ENCODE results near the gene RAC3.

Gene RAC3

DNA sequence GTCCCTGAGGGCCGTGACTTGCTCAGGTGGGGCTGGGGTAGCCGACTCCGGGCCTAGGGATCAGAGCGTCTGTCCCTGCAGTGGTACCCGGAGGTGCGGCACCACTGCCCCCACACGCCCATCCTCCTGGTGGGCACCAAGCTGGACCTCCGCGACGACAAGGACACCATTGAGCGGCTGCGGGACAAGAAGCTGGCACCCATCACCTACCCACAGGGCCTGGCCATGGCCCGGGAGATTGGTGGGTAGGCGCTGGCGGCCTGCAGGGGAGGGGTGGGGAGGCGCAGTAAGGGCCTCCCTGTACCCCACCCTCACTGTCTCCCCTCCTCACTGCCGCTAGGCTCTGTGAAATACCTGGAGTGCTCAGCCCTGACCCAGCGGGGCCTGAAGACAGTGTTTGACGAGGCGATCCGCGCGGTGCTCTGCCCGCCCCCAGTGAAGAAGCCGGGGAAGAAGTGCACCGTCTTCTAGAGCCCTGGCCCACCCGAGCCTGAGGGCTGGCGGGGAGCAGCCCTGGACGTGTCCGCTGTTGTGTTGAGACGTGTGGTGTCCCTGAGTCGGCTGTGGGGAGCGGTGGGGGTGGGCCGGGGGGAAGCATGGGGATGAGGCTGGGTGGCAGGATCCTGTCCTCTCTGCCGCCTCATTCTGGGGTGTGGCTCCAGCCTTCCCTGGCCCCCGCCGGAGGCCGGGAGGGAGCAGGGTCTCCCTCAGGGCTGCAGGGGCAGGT lies 2.0 kb downstream of the RAC3 start:
- TF ChIP-seq, protein P1, sequence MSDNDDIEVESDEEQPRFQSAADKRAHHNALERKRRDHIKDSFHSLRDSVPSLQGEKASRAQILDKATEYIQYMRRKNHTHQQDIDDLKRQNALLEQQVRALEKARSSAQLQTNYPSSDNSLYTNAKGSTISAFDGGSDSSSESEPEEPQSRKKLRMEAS (IDR thresholded peaks at IDR 0.05) = no peak
- TF ChIP-seq YY1 (IDR thresholded peaks at IDR 0.05; ENCODE audit: low read depth) (no peak), EGR1 (IDR thresholded peaks at IDR 0.05) (no peak), TAF1 (IDR thresholded peaks at IDR 0.05; ENCODE audit: low read depth) (no peak), FOXM1 (IDR thresholded peaks at IDR 0.05; ENCODE audit: borderline replicate concordance, low read depth) (no peak), TEAD4 (IDR thresholded peaks at IDR 0.05) (no peak), CEBPB (IDR thresholded peaks at IDR 0.05) (no peak), ZBTB7A (IDR thresholded peaks at IDR 0.05; ENCODE audit: low read depth) (no peak), NFIC (IDR thresholded peaks at IDR 0.05) (no peak), TCF12 (IDR thresholded peaks at IDR 0.05; ENCODE audit: low read depth) (no peak), EP300 (IDR thresholded peaks at IDR 0.05; ENCODE audit: borderline replicate concordance) (no peak)
- TF ChIP-seq, protein P2, sequence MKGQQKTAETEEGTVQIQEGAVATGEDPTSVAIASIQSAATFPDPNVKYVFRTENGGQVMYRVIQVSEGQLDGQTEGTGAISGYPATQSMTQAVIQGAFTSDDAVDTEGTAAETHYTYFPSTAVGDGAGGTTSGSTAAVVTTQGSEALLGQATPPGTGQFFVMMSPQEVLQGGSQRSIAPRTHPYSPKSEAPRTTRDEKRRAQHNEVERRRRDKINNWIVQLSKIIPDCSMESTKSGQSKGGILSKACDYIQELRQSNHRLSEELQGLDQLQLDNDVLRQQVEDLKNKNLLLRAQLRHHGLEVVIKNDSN (IDR thresholded peaks at IDR 0.05) = no peak

DNA sequence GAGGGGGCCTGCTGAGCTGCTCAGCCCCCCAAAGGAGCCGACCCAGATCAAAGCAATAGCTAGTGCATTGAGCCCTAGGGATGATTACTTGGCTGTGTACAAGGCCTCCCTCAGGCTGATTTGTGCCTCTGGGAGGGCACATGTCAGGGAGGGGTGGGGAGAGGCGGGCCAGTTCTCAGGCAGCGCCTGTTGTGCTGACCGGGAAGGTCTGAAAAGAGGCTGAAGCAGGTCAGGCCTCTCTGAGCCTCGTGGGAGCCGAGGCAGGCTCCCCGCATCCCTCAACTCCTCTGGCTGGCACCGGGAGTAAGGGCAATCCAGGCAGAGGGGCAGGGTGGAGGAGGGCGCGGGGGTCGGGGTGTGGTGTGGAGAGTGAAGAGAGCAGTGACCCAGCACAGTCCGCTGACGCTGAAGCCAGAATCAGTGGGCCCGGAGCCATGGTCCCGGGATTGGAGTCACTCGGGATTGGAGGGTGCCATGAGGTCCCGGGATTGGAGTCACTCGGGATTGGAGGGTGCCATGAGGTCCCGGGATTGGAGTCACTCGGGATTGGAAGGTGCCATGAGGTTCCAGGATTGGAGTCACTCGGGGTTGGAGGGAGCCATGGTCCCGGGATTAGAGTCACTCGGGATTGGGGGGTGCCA lies 3.0 kb downstream of the RAC3 start:
- no peak for TF ChIP-seq EP300 (IDR thresholded peaks at IDR 0.05; ENCODE audit: borderline replicate concordance)

DNA sequence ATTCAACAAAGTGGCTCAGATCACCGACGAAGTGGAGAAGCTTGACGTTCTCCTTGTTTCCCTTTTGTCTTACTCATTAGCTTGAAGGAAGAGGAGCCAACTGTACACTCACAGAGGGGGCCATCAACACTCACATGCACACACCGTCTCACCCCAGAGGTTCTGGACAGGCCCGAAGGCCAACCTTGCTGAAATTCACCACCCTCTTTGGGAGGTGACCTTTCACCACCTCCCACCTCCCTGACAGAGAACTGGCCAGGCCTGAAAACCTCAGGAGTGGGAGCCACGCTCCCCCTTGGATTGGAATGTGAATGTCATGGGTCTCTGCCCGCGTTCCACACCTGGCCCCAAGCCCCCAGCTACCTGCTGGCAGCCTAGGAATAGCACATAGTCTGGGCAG lies 4.0 kb downstream of the RAC3 start:
- no peak for TF ChIP-seq CREB1 (IDR thresholded peaks at IDR 0.05; ENCODE audit: low read depth)
- no peak for TF ChIP-seq ZBTB7A (IDR thresholded peaks at IDR 0.05; ENCODE audit: low read depth)
- TF ChIP-seq TAF1 (IDR thresholded peaks at IDR 0.05; ENCODE audit: low read depth) = no peak
- no peak for TF ChIP-seq NFIC (IDR thresholded peaks at IDR 0.05)
- no peak for TF ChIP-seq FOXM1 (IDR thresholded peaks at IDR 0.05; ENCODE audit: borderline replicate concordance, low read depth)
- TF ChIP-seq, protein P3, sequence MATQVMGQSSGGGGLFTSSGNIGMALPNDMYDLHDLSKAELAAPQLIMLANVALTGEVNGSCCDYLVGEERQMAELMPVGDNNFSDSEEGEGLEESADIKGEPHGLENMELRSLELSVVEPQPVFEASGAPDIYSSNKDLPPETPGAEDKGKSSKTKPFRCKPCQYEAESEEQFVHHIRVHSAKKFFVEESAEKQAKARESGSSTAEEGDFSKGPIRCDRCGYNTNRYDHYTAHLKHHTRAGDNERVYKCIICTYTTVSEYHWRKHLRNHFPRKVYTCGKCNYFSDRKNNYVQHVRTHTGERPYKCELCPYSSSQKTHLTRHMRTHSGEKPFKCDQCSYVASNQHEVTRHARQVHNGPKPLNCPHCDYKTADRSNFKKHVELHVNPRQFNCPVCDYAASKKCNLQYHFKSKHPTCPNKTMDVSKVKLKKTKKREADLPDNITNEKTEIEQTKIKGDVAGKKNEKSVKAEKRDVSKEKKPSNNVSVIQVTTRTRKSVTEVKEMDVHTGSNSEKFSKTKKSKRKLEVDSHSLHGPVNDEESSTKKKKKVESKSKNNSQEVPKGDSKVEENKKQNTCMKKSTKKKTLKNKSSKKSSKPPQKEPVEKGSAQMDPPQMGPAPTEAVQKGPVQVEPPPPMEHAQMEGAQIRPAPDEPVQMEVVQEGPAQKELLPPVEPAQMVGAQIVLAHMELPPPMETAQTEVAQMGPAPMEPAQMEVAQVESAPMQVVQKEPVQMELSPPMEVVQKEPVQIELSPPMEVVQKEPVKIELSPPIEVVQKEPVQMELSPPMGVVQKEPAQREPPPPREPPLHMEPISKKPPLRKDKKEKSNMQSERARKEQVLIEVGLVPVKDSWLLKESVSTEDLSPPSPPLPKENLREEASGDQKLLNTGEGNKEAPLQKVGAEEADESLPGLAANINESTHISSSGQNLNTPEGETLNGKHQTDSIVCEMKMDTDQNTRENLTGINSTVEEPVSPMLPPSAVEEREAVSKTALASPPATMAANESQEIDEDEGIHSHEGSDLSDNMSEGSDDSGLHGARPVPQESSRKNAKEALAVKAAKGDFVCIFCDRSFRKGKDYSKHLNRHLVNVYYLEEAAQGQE (IDR thresholded peaks at IDR 0.05; ENCODE audit: low read depth) = no peak
- TF ChIP-seq EP300 (IDR thresholded peaks at IDR 0.05; ENCODE audit: borderline replicate concordance) = no peak
- no peak for TF ChIP-seq TEAD4 (IDR thresholded peaks at IDR 0.05)
- no peak for TF ChIP-seq CEBPB (IDR thresholded peaks at IDR 0.05)
- TF ChIP-seq EGR1 (IDR thresholded peaks at IDR 0.05) = no peak
- TF ChIP-seq, protein P2 (IDR thresholded peaks at IDR 0.05) = no peak
- no peak for TF ChIP-seq RAD21 (IDR thresholded peaks at IDR 0.05; ENCODE audit: low read depth)
- TF ChIP-seq TCF12 (IDR thresholded peaks at IDR 0.05; ENCODE audit: low read depth) = no peak

DNA sequence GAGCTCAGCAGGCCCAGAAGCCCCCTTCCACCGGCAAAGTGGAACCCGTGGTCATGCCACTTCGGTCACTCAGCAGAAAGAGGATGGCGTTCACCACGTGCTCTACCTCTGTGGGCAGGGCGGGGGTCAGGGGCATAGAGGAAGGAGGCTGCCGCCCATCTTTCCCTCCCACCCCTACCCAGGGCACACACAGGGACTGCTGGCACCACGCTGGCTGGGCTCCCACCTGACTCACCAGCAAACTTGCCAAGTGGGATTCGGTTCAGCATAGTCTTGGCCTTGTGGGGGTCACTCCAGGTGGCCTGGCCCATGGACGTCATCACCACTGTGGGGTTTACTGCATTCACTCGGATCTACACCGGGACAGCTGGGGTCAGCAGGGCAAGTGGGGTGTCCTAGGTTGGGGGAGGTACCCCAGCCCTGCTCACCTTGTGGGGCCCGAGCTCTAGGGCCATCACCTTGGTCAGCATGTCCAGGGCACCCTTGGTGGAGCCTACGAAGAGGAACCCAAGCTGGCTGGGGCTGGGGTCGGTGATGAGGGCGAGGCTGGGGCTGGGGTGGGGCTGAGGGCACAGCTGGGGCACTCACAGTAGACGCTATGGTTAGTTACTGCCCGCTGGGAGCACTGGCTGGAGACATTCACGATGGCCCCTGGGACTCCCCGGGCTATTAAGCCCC lies 4.6 kb downstream of the RAC3 start:
- TF ChIP-seq RAD21 (IDR thresholded peaks at IDR 0.05; ENCODE audit: low read depth) (no peak), TEAD4 (IDR thresholded peaks at IDR 0.05) (no peak)

DNA sequence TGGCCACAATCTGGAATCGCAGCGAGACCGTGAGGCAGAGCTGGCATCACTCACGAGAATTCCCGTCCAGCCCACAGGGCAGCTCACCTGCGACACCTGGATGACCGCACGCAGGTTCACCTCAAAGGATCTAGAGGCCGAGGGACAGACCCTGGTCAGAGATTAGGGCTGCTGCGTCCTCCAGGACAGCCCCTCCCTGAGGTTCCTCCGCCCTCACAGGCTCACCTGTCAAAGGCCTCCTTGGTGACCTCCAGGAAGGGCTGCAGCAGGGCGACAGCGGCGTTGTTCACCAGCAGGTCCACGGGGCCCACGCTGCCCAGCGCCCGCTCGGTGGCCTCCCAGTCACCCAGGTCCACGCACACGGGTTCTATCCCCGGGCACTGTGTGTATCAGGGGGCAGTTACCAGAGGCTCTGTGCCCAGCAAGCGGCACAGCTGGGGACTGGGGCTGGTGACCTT lies 5.2 kb downstream of the RAC3 start:
- TF ChIP-seq CEBPB (IDR thresholded peaks at IDR 0.05) (no peak), TEAD4 (IDR thresholded peaks at IDR 0.05) (no peak), ZBTB7A (IDR thresholded peaks at IDR 0.05; ENCODE audit: low read depth) (no peak), NFIC (IDR thresholded peaks at IDR 0.05) (no peak), EP300 (IDR thresholded peaks at IDR 0.05; ENCODE audit: borderline replicate concordance) (no peak), TAF1 (IDR thresholded peaks at IDR 0.05; ENCODE audit: low read depth) (no peak), CREB1 (IDR thresholded peaks at IDR 0.05; ENCODE audit: low read depth) (no peak), FOXM1 (IDR thresholded peaks at IDR 0.05; ENCODE audit: borderline replicate concordance, low read depth) (no peak), TCF12 (IDR thresholded peaks at IDR 0.05; ENCODE audit: low read depth) (no peak)
- TF ChIP-seq, protein P2 (IDR thresholded peaks at IDR 0.05) = no peak
- TF ChIP-seq, protein P1 (IDR thresholded peaks at IDR 0.05) = no peak
- TF ChIP-seq, protein P3 (IDR thresholded peaks at IDR 0.05; ENCODE audit: low read depth) = no peak
